Natural killer cell (primary cell): ENCODE data around the gene STYXL1. TPM values are rescaled to one million over a fixed set of nuclear protein-coding genes. Genes with fewer than 3 reads are reported as not detected.

ENCODE experiments used
- ATAC-seq, 3 donors: fragments of 150-1000 bp in 2 of 3; fragments of 200-7000 bp in 1 of 3; cut with Tn5 transposase; 1 replicate in 1 of 3; 2 replicates in 2 of 3; pipeline ENCODE4 v1.10.0; 2021; ENCODE audit warnings: mild to moderate bottlenecking in 2 of 3, moderate library complexity in 2 of 3
- DNase-seq, 2 donors: peaks; one replicate each; pipeline versions ENCODE4 v3.0.0 to v3.0.0-alpha.2; 2013 to 2021; ENCODE audit warnings: mixed read lengths in 1 of 2
- H3K27ac ChIP-seq: one replicate; pipeline ENCODE4 v1.5.1; 2013; ENCODE audit warnings: mild to moderate bottlenecking, low read length
- H3K27me3 ChIP-seq: one replicate; pipeline ENCODE4 v1.6.1; 2013; ENCODE audit warnings: low read length; ENCODE audit not compliant: control insufficient read depth, insufficient read depth
- H3K36me3 ChIP-seq: one replicate; pipeline ENCODE4 v1.6.1; 2013; ENCODE audit warnings: low read length; ENCODE audit not compliant: control insufficient read depth, insufficient read depth
- H3K4me1 ChIP-seq: one replicate; pipeline ENCODE4 v1.6.1; 2013; ENCODE audit warnings: low read length; ENCODE audit not compliant: control insufficient read depth, insufficient read depth
- H3K4me3 ChIP-seq: one replicate; pipeline ENCODE4 v1.5.1; 2013; ENCODE audit warnings: low read length
- H3K9me3 ChIP-seq: one replicate; pipeline ENCODE4 v1.6.1; 2013; ENCODE audit warnings: low read length; ENCODE audit not compliant: control insufficient read depth, insufficient read depth
- H3K27ac Mint-ChIP-seq, 2 donors: one replicate each; pipeline ENCODE4 v1.8.0; 2022; ENCODE audit warnings: mild to moderate bottlenecking in 2 of 2, mixed read lengths in 2 of 2, moderate library complexity in 1 of 2
- H3K27me3 Mint-ChIP-seq, 2 donors: one replicate each; pipeline ENCODE4 v1.8.0; 2022; ENCODE audit warnings: low read depth in 2 of 2, mixed read lengths in 2 of 2
- H3K36me3 Mint-ChIP-seq: one replicate; pipeline ENCODE4 v1.8.0; 2022; ENCODE audit warnings: mixed read lengths
- H3K4me1 Mint-ChIP-seq, 2 donors: one replicate each; pipeline ENCODE4 v1.8.0; 2022; ENCODE audit warnings: mixed read lengths in 2 of 2
- H3K4me3 Mint-ChIP-seq: one replicate; pipeline ENCODE4 v1.8.0; 2022; ENCODE audit warnings: mild to moderate bottlenecking, moderate library complexity, mixed read lengths
- H3K9me3 Mint-ChIP-seq, 2 donors: one replicate each; pipeline ENCODE4 v1.8.0; 2022; ENCODE audit warnings: mixed read lengths in 2 of 2
- WGBS: methylation state at CpG from one replicate; pipeline ENCODE4 v1.1.7; 2013; ENCODE audit warnings: missing lambda C conversion rate; ENCODE audit not compliant: insufficient coverage; 5-methylcytosine and 5-hydroxymethylcytosine counted together
- intact Hi-C: fragments of 100-400 bp; cut with micrococcal nuclease; formaldehyde crosslinking; loops from one replicate; pipeline ENCODE4 v1.14.2; 2022
- total RNA-seq, 4 donors: library from RNA; stranded (reverse); fragments of 120-200 nt in 1 of 4; gene quantifications; one replicate each; pipeline versions ENCODE4 v1.2.3 to v1.2.4, GENCODE V29; 2013 to 2022
- TF ChIP-seq, protein P1 (sequence below): fragments of 200-600 bp; IDR thresholded peaks from one replicate; pipeline ENCODE4 v1.8.0; 2022; ENCODE audit warnings: antibody characterized with exemption

The STYXL1 gene
- total RNA-seq, 3 donors from 2014 or later (not counting 1 experiment from before 2014, with no cell fraction given), result 15.1 to 33.2 (median 18.8) TPM

DNA sequence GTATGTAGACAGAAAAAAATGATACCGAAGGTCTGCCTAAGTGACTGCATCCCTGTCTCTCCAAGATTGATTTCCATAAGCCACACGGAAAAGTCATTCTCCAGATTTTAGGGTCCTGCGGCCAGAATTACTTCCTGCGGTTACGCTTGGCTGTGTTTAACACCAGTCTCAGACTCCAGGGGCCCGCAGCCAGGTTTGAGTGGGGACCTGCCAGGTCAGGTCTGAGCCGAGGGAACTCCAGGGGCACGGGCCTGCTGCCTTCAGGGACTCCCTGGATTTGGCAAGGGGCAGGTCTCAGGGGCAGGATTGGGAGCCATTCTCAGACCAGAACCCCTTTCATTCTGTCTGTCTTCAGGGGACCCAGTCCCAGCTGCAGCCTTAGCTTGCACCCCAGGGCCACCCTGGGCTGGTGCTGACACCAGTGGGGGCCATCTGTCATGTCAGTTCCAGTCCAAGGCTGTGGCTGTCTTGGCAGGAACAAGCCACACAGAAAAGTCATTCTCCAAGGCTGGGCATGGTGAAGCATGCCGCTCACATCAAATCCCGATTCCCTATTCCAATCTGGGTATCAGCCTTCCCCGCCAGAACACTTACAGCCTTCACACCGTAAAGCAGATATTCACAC is 92.4 kb downstream of the STYXL1 start:
- no peaks in the 10 kb centered on the region for H3K9me3 Mint-ChIP-seq
- H3K36me3 Mint-ChIP-seq, result peaks cover 6% of the 10 kb centered on the region
- intact Hi-C loops, result no loop called here
- no peaks in the 10 kb centered on the region for H3K9me3 ChIP-seq
- ATAC-seq (no peak), DNase-seq (no peak)
- no peak overlapping the region for H3K4me3 Mint-ChIP-seq
- H3K27me3 ChIP-seq, result no peaks in the 10 kb centered on the region
- TF ChIP-seq, protein P1, sequence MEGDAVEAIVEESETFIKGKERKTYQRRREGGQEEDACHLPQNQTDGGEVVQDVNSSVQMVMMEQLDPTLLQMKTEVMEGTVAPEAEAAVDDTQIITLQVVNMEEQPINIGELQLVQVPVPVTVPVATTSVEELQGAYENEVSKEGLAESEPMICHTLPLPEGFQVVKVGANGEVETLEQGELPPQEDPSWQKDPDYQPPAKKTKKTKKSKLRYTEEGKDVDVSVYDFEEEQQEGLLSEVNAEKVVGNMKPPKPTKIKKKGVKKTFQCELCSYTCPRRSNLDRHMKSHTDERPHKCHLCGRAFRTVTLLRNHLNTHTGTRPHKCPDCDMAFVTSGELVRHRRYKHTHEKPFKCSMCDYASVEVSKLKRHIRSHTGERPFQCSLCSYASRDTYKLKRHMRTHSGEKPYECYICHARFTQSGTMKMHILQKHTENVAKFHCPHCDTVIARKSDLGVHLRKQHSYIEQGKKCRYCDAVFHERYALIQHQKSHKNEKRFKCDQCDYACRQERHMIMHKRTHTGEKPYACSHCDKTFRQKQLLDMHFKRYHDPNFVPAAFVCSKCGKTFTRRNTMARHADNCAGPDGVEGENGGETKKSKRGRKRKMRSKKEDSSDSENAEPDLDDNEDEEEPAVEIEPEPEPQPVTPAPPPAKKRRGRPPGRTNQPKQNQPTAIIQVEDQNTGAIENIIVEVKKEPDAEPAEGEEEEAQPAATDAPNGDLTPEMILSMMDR, result no peak
- H3K27me3 Mint-ChIP-seq, result no peaks in the 10 kb centered on the region
- no peak overlapping the region for H3K27ac Mint-ChIP-seq
- H3K4me1 Mint-ChIP-seq, result no peaks in the 10 kb centered on the region
- no peak overlapping the region for H3K27ac ChIP-seq
- 98% methylated on average over 12 of the region's 12 CpGs for WGBS
- H3K4me1 ChIP-seq, result peaks cover 5% of the 10 kb centered on the region
- no peak overlapping the region for H3K4me3 ChIP-seq
- peaks cover 28% of the 10 kb centered on the region for H3K36me3 ChIP-seq

DNA sequence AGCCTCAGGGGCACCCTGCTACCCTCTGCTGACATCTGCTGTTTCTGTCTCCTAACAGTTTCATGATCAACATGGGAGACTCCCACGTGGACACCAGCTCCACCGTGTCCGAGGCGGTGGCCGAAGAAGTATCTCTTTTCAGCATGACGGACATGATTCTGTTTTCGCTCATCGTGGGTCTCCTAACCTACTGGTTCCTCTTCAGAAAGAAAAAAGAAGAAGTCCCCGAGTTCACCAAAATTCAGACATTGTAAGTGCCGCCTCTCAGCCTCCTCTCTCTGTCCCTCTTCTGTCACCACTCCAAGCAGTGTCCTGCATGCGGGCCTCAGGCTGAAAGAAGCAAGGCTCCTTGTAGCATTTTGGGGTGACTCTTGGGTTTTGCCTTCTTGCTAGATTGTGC is 93.9 kb downstream of the STYXL1 start:
- TF ChIP-seq, protein P1, result no peak
- Histone ChIP-seq H3K36me3 (peaks cover 25% of the 10 kb centered on the region), H3K27ac (no peak overlapping the region), H3K27me3 (no peaks in the 10 kb centered on the region), H3K4me3 (no peak overlapping the region), H3K4me1 (peaks cover 5% of the 10 kb centered on the region), H3K9me3 (no peaks in the 10 kb centered on the region)
- Mint-ChIP-seq H3K9me3 (no peaks in the 10 kb centered on the region), H3K4me3 (no peak overlapping the region), H3K27ac (peak overlapping the region in 1 of 2 donors; percentile 55), H3K27me3 (no peaks in the 10 kb centered on the region), H3K36me3 (peaks cover 6% of the 10 kb centered on the region), H3K4me1 (peaks cover 0 to 9% of the 10 kb centered on the region in 2 donors)
- intact Hi-C loops, result no loop called here
- whole genome bisulfite sequencing, result 83% methylated on average over 11 of the region's 11 CpGs
- DNase-seq (no peak), ATAC-seq (no peak)

DNA sequence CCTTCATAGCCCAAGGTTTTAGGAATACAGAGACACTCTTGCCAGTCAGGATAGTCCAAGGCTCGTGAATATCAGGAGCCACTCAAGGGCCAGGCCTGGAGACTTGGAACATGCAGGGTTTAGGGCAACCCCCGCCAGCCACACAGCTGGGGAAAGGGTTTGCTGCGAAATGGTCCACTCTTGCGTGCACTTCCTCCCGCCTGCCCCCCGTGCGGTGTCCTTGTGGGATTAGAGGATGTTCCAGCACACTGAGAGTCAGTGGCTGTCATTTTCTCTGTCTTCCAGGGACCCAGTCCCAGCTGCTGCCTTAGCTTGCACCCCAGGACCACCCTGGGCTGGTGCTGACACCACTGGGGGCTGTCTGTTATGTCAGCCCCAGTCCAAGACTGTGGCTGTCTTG is 94.4 kb downstream of the STYXL1 start:
- peaks cover 6% of the 10 kb centered on the region for H3K36me3 Mint-ChIP-seq
- no peaks in the 10 kb centered on the region for H3K9me3 Mint-ChIP-seq
- intact Hi-C loops, result no loop called here
- H3K9me3 ChIP-seq, result no peaks in the 10 kb centered on the region
- DNase-seq, result no peak
- no peak overlapping the region for H3K27ac ChIP-seq
- no peak overlapping the region for H3K27ac Mint-ChIP-seq
- WGBS, result 96% methylated on average over 7 of the region's 7 CpGs
- H3K4me1 ChIP-seq, result peaks cover 5% of the 10 kb centered on the region
- no peak overlapping the region for H3K4me3 Mint-ChIP-seq
- ATAC-seq, result no peak
- H3K27me3 Mint-ChIP-seq, result no peaks in the 10 kb centered on the region
- TF ChIP-seq, protein P1, result no peak
- peaks cover 24% of the 10 kb centered on the region for H3K36me3 ChIP-seq
- peaks cover 2 to 14% of the 10 kb centered on the region in 2 donors for H3K4me1 Mint-ChIP-seq
- no peak overlapping the region for H3K4me3 ChIP-seq
- no peaks in the 10 kb centered on the region for H3K27me3 ChIP-seq

DNA sequence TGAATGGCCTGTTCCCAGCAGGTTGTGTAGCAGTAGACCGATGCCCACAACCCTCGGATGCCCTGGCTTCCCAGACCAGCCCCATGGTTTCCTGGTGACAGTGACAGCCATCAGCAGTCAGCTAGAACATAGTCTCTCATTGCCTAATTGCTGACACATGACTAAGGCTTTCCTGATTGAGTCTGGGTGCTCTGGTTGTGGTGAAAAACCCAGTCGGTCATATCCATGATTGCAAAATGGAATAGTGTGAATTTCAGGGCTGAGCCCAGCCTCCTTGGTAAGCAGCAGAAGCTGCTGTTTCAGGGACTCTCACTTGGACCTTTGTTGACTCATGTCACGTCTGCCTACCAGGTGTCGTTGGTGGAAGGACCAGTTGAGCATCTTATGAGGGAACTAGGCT is 96.3 kb downstream of the STYXL1 start:
- Mint-ChIP-seq H3K4me3 (no peak overlapping the region), H3K27me3 (no peaks in the 10 kb centered on the region), H3K4me1 (peaks cover 7 to 24% of the 10 kb centered on the region in 2 donors), H3K9me3 (no peaks in the 10 kb centered on the region), H3K27ac (no peak overlapping the region), H3K36me3 (no peaks in the 10 kb centered on the region)
- intact Hi-C loops, result no loop called here
- Histone ChIP-seq H3K27me3 (no peaks in the 10 kb centered on the region), H3K27ac (no peak overlapping the region), H3K4me1 (peaks cover 5% of the 10 kb centered on the region), H3K4me3 (no peak overlapping the region), H3K36me3 (peaks cover 19% of the 10 kb centered on the region), H3K9me3 (no peaks in the 10 kb centered on the region)
- TF ChIP-seq, protein P1, result no peak
- 76% methylated on average over 5 of the region's 5 CpGs for WGBS
- ATAC-seq (peak in 2 of 3 donors; percentile 28 to 64), DNase-seq (no peak)
